GM21447 (cell line): ENCODE results near the gene CTDP1.
A peak's percentile ranks its signal among the peaks of the same experiment; 100 is the strongest.

Experiments
- ATAC-seq: cut with Tn5 transposase; IDR thresholded peaks from one replicate; pipeline ENCODE4 v1.9.1; 2021; ENCODE audit not compliant: unreplicated experiment

CTDP1 gene, protein sequence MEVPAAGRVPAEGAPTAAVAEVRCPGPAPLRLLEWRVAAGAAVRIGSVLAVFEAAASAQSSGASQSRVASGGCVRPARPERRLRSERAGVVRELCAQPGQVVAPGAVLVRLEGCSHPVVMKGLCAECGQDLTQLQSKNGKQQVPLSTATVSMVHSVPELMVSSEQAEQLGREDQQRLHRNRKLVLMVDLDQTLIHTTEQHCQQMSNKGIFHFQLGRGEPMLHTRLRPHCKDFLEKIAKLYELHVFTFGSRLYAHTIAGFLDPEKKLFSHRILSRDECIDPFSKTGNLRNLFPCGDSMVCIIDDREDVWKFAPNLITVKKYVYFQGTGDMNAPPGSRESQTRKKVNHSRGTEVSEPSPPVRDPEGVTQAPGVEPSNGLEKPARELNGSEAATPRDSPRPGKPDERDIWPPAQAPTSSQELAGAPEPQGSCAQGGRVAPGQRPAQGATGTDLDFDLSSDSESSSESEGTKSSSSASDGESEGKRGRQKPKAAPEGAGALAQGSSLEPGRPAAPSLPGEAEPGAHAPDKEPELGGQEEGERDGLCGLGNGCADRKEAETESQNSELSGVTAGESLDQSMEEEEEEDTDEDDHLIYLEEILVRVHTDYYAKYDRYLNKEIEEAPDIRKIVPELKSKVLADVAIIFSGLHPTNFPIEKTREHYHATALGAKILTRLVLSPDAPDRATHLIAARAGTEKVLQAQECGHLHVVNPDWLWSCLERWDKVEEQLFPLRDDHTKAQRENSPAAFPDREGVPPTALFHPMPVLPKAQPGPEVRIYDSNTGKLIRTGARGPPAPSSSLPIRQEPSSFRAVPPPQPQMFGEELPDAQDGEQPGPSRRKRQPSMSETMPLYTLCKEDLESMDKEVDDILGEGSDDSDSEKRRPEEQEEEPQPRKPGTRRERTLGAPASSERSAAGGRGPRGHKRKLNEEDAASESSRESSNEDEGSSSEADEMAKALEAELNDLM

DNA sequence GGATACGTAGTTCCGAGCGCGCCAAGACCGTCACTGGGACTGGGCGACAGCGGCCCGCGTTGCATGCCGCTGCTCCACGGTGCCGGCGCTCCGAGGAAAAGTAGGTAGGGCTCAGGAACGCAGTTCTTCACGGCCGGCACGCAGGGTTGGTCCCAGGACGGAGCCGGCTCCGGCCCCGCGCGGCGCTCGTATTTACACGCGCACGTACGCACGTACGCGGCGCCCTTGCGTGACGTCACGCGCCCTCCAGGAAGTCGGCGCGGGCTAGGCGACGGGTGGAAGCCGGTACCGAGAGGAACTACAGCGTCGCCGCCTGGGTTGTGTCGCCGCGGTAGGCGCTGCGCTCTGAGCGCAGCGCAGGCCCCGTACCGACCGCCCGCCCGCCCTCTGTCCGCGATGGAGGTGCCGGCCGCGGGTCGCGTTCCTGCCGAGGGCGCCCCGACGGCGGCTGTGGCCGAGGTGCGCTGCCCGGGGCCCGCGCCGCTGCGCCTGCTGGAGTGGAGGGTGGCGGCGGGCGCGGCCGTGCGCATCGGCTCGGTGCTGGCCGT is at the start of gene CTDP1:
TSS of gene CTDP1 (plus strand) at position 252 of the 548 bp plus-strand sequence. CDS start at position 397, 145 bp downstream.
- ATAC-seq = peak; percentile 58

DNA sequence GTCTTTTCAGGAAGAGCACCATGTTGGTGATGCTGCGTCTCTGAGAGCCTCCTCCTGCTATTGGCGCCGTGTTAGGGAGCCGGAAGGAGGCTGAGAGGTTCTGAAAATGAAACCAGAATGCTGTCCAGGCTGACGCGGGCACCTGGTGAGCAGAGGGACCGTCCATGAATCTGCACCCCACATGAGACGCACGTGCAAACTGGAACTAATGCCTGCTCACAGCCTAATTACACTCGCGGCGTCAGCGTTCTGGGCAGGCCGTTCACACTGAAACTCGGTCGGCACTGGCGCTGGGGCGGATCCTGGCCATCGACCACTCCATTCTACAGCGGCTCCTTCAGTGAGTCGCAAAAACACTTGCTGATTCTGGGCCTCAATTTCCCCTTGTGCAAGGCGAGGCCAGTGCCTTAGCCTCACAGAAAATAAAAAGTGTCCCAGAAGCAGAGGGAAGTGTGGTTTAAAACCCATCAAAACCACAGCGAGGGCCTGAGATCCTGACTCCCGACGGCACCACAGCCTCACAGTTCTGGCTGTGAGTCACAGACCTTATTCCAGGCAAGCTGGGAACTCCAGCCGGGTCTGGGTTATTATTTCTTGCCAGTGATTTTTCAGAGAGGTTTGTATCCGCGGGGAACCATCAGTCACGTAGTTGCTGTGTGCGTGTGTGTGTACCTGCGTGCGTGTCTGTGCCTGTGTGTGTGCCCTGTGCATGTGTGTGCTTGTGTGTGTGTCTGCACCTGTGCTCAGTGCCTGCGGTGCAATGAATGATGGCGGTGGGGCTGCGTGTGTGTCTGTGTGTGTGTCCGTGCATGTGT is 49.1 kb upstream of the CTDP1 start:
- no peak for ATAC-seq

DNA sequence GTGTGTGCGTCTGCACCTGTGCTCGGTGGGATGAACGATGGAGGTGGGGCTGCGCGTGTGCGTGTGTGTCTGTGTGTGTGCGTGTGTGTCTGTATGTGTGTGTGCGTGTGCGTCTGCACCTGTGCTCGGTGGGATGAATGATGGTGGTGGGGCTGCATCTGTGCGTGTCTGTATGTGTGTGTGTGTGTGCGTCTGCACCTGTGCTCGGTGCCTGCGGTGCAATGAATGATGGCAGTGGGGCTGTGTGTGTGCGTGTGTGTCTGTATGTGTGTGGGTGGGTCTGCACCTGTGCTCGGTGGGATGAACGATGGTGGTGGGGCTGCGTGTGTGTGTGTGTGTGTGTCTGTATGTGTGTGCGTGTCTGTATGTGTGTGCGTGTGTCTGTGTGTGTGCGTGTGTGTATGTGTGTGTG is 48.5 kb upstream of the CTDP1 start:
- no peak for ATAC-seq

DNA sequence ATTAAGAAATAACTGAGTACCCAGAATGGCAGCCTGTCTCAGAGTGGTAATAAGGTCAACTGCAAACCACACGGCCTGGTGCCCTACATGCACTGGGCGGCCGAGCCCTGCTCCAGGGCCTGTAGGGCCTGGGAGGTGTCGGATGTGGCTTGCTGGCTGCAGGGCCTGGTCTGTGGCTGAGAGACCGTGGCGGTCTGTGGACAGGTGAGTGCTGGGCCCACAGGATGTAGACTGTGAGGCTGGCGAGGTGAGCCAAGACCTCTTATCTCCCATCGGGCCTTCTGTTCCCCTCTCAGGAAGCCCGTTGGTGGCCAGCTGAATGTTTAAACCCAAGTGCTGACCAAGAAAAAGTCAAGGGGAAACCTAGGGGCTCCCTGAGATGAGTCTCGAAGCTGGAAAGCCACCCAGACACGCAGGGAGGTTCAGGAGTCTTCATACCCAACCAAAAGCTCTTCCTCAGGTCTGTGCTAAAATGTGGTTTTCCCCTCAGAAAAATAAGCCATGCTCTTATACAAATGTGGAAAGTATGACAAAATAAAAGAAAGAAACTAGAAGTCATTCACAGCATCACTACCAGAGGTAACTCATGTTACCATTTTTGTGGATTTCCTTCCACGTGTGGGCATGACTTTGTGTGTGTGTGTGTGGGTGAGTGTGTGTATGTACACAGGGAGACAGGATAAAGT is 47.7 kb upstream of the CTDP1 start:
- ATAC-seq = no peak

GRCh38 chr18:79632765-79633164 is 46.8 kb upstream of the CTDP1 start:
- no peak for ATAC-seq

DNA sequence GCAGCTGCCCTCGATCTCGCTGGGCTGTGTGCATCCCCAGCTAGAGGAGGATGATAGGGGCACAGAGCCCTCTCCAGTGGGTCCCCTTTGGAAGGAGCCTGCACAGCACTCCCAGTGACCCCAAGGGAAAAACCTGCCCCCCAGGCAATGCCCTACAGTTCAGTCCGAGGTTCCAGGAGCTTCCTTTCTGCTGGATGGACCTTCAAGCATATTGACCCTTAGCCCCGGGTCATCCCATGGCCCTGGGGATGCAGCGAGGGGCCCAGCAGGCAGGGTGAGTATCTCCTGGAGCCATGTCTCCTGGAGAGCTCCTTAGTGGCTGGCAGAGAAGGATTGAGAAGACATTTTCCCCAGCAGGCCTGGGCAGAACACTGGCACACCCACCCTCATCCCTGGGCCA is 45.4 kb upstream of the CTDP1 start:
- ATAC-seq = no peak

DNA sequence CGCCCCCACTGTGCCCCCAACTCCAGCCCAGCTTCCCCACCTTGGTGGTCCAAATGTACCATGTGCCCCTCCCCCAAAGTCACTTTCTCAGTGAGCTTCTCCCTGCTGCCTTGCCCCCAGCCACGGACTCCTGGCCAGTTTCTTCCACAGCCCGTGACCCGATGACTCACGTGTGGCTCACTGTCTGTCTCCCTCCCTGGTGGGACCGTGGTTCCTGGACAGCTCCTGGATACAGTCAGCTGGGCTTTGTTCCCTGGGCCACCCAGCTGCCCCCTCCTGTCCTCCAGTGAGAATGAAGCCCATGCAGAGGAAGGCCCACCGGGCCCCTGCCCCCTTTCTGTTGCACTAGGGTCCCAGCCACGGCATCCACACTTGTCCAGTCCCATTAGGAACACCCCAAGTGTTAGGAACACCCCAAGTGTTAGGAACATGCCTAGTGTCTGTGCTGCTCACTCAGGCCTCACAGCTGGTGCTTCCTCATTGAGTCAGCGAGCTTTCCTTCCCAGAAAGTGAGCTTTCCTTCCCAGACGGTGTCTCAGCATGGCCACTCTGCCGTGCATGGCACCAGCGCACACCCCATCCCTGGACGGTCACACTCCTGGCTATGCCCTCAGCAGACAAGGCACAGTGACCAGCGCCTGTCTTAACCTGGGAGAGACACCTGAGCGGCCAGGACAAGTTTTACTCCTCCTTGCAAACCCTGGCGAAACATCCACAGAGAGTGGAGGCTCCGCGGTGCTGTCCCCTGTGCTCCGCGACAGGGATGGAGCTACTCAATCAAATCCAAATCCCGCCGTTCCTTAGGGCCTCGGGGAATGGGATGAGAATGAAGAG is 44.8 kb upstream of the CTDP1 start:
- ATAC-seq = no peak

- ATAC-seq = no peak
Measured at GRCh38 chr18:79635427-79635726, 44.2 kb upstream of the CTDP1 start.

GRCh38 chr18:79637181-79637920 is 42.3 kb upstream of the CTDP1 start:
- ATAC-seq = no peak

DNA sequence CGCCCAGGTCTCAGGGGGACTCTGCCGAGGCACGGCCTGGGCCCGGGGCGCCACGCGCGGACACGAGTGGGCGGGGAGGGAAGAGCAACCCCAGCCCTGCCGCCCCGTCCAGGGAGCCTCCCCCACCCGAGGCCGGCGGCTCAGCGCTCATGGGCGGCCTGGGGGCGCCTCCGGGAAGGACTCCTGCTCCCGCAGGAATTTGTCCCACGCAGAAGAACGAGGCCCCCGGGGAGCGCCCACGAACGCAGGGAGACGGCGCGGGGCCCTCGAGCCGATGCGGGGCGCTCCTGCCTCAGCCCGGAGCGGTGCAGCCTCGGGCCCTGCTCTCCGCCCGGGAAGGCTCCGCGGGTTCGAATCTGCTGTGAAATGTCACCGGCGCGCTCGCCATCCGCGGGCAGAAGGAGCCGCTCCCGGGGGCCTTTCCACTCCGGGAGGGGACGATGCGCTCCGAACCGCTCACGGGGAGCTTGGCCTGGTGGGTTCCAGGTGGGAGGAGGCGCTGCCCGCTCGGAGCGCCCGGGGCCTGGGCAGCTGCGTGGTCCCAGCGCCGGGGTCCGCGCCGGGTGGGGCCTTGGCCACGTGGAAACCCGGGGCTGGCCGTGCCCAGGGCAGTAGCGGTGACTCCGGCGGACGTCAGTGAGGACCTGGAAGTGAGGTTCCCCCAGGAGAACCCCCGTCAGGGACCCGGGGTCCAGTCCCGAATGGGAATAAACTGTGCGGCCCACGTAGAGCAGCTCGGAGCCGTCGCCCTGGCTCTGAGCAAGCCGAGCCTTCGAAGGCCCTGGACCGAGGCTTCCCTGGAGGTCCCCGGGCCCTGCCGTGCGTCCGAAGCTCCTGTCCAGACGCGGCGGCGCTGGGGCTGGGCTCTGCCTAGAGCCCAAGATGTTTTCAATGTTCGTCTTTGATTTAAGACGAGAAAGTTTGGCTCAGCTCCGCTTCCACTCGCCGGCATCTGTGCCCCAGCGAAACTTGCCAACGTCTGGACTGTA is 41.4 kb upstream of the CTDP1 start:
- no peak for ATAC-seq

GRCh38 chr18:79639072-79639829 is 40.4 kb upstream of the CTDP1 start:
- no peak for ATAC-seq

- no peak for ATAC-seq
Measured at GRCh38 chr18:79640064-79640672, 39.4 kb upstream of the CTDP1 start.

DNA sequence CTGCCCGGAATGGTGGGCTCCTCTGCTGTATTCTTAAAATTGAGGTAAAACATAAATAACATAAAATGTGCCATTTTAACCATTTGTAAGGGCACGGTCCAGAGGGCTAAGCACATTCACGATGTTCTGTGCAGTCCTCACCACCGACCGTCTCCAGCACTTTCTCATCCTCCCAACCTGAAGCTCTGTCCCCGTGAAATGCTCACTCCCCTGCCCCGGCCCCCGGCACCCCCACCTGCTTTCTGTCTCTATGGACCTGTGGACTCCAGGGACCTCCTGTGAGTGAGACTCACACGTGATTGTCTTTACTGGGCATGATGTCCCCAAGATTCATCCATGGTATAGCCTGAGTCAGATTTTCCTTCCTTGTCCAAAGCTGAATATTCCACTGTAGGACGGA is 38.7 kb upstream of the CTDP1 start:
- ATAC-seq = no peak

DNA sequence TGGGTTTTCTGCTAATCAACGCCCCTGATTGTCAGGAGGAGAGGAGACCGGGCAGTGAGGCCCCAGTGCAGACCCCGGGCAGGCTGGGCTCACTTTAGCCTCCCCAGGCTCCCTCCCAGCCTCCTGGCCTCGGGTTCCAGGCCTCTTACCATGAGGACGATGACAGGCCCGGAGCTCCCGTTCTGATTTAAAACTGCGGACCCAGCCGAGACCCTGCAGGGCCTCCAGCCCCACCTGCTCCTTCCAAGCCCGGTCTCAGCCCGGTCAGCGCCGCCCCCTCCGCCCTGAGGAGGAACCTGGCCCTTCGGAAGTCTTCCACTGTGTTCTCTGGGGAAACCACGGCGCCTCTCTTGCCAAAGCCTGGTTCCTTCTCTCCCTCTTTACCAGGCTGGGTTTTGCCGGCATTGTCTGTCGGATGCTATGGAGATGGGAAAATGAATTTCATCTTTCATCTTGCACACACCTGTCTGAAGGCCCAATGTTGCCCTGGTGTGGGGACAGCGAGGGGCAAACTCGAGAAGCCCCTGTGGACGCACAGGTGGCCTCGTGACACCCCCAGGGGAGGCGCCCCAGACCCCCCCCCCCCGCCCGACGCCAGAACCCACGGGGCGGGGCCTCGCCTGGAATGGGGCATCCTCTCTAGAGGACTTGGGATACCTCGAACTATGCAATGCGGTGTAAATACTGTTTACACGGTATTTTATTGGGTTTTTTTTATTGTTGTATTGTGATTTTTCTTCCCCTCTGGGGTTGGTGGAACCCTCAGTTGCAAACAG is 37.7 kb upstream of the CTDP1 start:
- no peak for ATAC-seq

DNA sequence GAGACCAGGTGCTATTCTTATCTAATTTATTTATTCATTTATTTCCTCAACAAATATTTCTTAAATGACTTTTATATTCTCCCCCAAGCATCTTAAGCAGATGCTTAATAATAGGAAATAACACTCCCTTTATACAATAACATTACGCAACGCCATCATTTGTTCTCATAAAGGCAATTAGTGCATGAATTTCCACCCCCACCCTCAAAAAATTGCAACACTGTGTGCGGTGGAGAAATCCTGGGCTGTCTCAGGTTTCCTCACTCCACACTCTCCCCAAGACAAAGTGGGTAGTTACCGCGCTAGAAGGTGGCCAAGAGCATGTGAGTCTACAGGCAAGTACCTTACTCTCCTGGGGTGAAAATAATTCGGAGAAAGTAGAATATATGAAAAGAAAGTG is 37.0 kb upstream of the CTDP1 start:
- ATAC-seq = no peak
